ENCODE data around the gene ATP2B2.
"Not testable (repeated sequence)": the region's sequence is repeated elsewhere in the genome, so short reads cannot be mapped to it uniquely, and the experiment has no call there.

Gene ATP2B2

DNA sequence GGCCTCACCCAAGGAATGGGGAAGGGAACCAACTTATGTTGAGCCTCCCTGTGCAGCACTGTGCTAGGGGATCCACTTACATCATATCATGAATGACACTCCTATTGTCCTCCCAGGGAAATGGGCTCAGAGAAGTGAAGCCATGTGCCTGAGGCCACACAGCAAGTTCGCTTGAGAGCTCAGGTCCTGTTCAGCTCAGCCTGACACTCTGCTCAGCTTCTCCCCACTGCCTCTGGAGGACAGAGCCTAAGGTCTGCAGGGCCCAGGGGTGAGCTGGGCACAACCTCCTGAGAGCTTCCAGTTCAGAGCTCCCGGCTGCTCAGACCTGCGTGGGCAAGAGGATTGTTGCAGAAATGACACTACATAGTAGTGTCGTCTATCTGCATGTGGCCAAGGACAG lies 108.5 kb downstream of the ATP2B2 start:
- DNase-seq, result no peak

DNA sequence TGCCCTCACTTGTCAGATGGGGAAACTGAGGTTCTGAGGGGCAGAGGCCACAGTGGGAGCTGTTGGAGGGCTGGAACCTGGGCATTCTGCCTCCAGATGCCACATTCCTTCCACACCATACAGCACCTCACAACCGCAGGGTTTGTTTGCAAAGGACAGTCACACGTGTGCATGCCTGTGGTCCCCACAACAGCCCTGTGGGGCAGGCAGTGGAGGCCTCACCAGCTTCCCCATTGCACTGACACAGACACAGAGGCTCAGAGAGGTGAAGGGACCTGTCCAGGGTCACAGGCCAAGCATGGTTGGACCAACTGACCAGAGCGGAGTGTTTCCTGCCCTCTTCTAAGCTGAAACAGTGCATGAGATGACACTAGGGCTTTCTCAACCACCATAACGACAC lies 109.3 kb downstream of the ATP2B2 start:
- no peak for DNase-seq

DNA sequence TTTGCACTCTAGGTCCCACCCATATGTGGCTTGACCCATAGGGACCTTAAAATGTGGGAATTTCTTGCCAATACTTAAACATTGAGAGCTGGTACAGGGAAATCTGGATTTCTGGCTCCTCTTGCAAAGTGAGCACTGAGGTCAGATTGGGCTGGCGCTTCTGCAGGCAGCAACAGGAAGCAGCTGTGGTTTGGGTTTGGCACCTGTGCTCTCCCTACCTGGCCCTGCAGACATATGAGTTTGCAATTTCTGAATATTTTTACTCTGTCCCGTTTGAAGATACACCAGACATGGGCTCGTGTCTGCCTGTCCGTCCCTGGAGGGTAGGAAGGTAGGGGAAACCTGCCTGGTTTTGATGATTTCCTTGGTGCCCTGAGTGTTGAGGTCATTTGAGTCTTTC lies 109.7 kb downstream of the ATP2B2 start:
- no peak for DNase-seq

GRCh38 chr3:10395196-10395595 lies 110.2 kb downstream of the ATP2B2 start:
- DNase-seq, result no peak

GRCh38 chr3:10394491-10395025 lies 110.8 kb downstream of the ATP2B2 start:
- no peak for DNase-seq

GRCh38 chr3:10393514-10393913 lies 111.9 kb downstream of the ATP2B2 start:
- no peak for DNase-seq

- DNase-seq, result no peak
These were observed 112.4 kb downstream of the ATP2B2 start for GRCh38 chr3:10392906-10393461.

- no peak for DNase-seq
These were observed 113.1 kb downstream of the ATP2B2 start for GRCh38 chr3:10392244-10392643.

- DNase-seq, result no peak
These were observed 114.0 kb downstream of the ATP2B2 start for GRCh38 chr3:10391391-10391790.

GRCh38 chr3:10390641-10391373 lies 114.6 kb downstream of the ATP2B2 start:
- DNase-seq, result no peak

GRCh38 chr3:10389995-10390394 lies 115.4 kb downstream of the ATP2B2 start:
- DNase-seq, result no peak

GRCh38 chr3:10389339-10389738 lies 116.0 kb downstream of the ATP2B2 start:
- DNase-seq, result no peak

GRCh38 chr3:10387881-10388609 lies 117.3 kb downstream of the ATP2B2 start:
- DNase-seq, result no peak

DNA sequence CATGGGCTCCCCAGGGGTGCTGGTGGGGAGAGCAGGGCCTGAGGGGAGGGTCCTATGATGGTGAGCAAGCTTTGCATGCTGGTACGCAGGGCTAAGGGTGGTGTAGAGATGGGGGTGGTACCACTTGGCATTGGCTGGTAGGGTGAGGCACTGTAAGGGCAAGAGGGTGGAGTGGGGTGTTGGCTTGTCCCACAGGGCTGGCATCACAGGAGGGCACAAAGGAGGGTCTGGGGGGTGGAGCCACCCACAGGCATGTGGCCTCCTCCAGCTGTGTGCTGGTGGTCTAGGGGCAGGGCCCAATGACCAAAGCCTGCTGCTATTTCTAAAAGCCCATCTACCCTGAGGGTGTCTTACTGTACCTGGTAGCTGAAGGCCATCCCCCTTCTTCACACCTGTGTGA lies 119.3 kb downstream of the ATP2B2 start:
- DNase-seq, result no peak

- no peak for DNase-seq
These were observed 120.6 kb downstream of the ATP2B2 start for GRCh38 chr3:10384541-10385360.

- no peak for DNase-seq
These were observed 121.5 kb downstream of the ATP2B2 start for GRCh38 chr3:10383850-10384248.

GRCh38 chr3:10382892-10383849 lies 122.2 kb downstream of the ATP2B2 start:
- DNase-seq, result no peak

DNA sequence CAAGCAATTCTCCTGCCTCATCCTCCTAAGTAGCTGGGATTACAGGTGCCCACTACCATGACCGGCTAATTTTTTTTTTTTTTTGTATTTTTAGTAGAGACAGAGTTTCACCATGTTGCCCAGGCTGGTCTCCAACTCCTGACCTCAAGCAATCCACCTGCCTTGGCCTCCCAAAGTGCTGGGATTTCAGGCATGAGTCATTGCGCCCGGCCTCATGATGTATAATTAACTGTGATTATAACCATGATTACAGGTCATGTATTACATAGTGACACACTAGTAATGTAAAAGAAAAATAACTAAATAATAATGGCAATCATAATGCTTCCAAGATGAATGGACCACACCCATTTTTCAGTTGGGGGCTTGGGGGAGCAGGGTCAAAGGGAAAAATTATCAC lies 122.9 kb downstream of the ATP2B2 start:
- not testable (repeated sequence) for DNase-seq

- DNase-seq, result no peak
These were observed 124.0 kb downstream of the ATP2B2 start for GRCh38 chr3:10381336-10381735.

- DNase-seq, result no peak
These were observed 124.5 kb downstream of the ATP2B2 start for GRCh38 chr3:10380906-10381305.

- no peak for DNase-seq
These were observed 125.4 kb downstream of the ATP2B2 start for GRCh38 chr3:10379961-10380360.

DNA sequence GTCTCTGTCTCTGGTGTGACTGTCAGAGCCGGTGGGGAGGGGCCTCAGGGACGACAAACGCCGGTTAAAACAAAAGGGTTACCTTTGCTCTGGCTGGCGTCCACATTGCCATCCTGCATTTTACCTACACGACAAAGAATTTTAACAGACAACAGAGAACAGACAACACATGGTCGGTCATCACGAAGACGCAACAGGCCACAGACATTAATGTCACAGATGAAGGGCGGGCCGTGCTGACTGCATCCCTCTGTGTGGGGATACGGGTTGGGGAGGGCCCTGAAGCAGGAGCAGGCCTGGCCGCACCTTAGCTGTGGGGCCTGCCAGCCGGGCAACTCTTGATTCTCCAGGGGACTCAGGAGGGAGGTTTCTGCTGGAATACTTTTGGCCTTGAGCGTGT lies 126.2 kb downstream of the ATP2B2 start:
- no peak for DNase-seq
